GM10266 (cell line): ENCODE results near the gene PDGFD.

Experiments
- DNase-seq: peaks from one replicate; pipeline ENCODE4 v3.0.0; 2012; ENCODE audit errors: extremely low spot score
- CTCF ChIP-seq: IDR thresholded peaks from 2 replicates; pipeline ENCODE4 v1.5.1; 2012; ENCODE audit warnings: mild to moderate bottlenecking, low read depth; ENCODE audit not compliant: control insufficient read depth, insufficient read depth; ENCODE audit errors: missing control alignments

The PDGFD gene

GRCh38 chr11:103881584-103881983, 282.4 kb downstream of the PDGFD start:
- no peak for TF ChIP-seq CTCF
- DNase-seq: no peak

DNA sequence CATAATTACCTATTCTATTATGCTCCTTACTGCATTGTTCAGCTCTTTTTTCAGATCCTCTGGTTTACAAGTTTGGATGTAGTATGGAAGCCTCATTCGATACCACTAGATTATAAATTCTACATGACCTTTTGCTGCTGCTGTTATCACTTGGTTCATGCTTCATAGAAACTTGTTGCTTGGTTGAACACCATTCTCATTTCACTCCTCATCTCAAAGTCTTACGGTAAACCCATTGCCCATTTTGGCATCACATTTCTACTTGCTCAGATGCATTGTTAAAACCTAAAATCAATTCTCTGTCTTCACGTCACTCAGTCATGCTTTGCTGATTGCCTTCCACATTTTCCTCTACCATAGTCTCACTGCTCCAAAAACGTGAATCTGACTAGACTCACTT, 283.0 kb downstream of the PDGFD start:
- DNase-seq: no peak
- no peak for TF ChIP-seq CTCF

DNA sequence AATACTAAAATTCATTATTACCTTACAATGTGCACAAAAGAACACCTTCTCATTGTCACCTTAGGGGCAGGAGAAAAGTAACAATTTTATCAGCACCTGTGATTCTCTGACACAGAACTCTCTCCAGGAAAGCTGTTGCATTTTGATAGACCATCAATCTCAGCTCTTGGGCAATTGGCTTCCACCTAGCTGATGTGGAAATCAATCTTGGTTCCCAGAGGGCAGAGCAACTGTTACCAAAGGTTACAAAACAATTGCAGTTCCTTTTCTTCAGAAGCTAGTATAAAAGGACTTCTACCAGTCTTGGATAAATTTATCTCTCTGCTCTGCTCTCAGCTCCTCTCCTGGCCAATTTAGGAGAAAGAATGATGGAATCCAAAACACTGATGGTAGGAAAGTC, 285.3 kb downstream of the PDGFD start:
- TF ChIP-seq CTCF: no peak
- no peak for DNase-seq

GRCh38 chr11:103877221-103877620, 286.7 kb downstream of the PDGFD start:
- peak; percentile 37 for TF ChIP-seq CTCF

GRCh38 chr11:103875855-103876510, 288.0 kb downstream of the PDGFD start:
- no peak for DNase-seq
- TF ChIP-seq CTCF: no peak

More at GRCh38 chr11:103877221-103877620, 286.7 kb downstream of the PDGFD start:
- DNase-seq: no peak

DNA sequence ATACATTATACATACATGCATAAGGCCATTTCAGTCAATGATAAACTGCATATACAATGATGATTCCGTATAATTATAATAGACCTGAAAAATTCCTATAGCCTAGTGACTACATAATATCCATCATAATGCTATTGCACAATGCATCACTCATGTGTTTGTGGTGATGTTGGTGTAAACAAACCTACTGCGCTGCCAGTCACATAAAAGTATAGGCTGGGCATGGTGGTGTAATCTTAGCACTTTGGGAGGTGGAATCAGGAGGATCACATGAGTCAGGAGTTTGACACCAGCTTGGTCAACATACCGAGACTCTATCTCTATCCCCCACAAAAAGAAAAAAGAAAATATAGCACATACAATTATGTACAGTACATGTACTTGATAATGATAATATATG, 291.2 kb downstream of the PDGFD start:
- TF ChIP-seq CTCF: no peak
- no peak for DNase-seq

GRCh38 chr11:103871923-103872551, 291.9 kb downstream of the PDGFD start:
- no peak for TF ChIP-seq CTCF
- no peak for DNase-seq
